Measurements from ENCODE around the gene RADIL.

The RADIL gene

DNA sequence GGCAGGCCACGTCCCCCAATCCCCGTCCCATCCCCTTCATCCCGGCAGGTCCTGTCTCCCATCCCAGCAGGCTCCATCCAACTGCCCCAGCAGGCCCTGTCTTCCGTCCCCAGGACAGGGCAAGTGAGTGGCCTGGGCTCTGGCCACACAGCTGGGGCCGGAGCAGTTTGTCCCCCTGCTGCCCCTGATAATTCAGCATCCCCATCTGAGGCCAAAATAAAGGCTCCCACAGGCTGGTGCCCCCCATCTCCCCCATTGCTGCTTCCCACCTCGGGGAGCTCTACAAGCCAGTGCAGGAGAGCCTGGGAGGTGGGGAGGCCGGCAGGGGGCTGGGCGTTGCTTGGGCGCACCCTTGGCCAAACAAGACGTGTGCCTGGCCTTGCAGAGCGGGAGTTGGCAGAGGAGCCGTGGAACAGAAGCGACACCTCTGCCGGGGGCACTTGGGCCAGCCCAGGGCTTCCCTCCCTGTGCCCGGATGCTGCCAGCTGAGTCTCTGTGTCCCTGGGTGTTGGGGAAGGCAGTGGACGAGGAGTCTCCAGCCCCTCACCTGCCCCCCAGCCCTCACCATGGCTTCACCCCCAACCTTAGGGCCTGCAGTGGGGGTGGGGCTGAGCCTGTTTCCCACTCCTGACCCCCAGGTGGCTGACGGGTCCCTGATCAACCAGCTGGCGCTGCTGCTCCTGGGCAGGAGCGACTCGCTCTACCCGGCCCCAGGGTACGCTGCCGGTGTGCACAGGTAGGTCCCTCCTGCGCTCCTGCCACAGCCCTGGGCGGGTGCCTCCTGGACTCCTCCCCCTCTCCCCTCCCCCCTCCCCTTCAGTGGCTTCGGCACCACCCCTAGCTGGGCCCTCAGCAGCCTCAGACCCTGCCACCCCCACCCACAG is 94.1 kb downstream of the RADIL start:
- TF ChIP-seq, protein P1, sequence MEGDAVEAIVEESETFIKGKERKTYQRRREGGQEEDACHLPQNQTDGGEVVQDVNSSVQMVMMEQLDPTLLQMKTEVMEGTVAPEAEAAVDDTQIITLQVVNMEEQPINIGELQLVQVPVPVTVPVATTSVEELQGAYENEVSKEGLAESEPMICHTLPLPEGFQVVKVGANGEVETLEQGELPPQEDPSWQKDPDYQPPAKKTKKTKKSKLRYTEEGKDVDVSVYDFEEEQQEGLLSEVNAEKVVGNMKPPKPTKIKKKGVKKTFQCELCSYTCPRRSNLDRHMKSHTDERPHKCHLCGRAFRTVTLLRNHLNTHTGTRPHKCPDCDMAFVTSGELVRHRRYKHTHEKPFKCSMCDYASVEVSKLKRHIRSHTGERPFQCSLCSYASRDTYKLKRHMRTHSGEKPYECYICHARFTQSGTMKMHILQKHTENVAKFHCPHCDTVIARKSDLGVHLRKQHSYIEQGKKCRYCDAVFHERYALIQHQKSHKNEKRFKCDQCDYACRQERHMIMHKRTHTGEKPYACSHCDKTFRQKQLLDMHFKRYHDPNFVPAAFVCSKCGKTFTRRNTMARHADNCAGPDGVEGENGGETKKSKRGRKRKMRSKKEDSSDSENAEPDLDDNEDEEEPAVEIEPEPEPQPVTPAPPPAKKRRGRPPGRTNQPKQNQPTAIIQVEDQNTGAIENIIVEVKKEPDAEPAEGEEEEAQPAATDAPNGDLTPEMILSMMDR (IDR thresholded peaks at IDR 0.05) = no peak

DNA sequence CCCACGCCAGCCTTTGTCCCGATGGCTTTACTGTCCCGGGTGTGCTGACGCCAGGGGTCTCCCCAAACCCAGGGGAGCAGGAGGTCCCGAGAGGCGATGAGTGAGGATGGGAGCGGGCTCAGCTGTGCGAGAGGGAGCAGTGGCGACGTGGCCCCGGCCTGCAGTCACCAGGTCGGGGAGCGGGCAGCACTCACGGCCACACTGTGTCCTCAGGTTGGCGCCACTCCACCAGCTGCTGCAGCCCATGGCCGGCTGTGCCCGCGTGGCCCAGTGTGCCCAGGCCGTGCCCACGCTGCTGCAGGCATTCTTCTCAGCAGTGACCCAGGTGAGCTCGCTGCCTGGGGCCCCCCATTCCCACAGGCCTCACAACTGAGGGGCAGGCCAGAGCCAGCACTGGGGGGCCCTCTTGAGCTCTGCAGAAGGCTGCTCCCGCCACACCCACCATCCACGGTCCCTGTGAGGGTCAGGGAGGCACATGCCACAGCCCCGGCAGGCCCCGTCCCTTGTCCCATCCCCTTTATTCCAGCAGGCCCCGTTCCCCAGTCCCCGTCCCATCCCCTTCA is 94.8 kb downstream of the RADIL start:
- TF ChIP-seq, protein P1 (IDR thresholded peaks at IDR 0.05) = no peak

DNA sequence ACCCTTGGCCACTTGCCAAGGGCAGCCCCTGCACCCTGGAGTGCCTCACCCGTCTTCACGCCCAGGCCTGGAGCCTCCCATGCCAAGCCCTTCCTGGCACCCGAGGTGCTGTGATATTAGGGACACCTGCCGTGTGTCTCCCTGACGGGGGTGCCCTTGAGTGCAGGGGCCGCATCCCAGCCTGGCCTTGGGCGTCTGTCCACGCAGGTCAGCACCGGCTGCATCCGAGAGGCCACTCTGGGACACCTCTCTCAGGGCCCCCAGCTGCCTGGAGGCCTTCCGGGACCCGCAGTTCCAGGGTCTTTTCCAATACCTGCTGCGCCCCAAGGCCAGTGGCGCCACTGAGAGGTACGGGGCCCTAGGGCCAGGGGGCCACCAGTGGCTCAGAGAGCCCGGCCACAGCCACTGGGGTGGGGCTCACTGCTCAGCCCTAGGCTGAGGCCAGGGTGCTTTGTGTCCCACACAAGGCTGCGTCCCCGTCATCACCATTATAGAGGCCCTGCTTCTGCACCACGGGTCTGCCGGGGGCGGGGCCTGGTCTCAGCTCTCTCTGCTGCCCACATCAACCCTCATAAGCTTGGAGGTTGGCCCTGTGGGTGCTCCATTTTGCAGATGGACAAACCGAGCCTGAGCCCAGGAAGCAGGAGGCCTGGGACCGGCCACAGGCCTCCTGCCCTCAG is 95.4 kb downstream of the RADIL start:
- TF ChIP-seq, protein P1 (IDR thresholded peaks at IDR 0.05) = no peak

DNA sequence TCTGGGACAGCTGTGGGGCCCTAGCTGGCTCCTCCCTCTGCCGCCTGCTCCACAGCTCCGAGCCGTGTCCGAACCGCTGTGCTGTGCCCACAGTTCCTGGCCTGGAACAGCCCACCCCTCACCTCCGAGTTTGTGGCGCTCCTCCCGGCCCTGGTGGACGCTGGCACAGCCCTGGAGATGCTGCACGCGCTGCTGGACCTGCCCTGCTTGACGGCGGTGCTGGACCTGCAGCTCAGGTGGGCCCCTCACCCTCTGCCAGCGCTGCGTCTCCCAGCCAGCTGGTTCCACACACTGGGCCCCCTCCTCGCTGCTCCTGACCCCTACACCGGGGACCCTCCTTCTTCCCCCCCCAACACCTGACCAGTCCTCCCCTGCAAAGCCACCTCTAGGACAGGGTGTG is 96.0 kb downstream of the RADIL start:
- TF ChIP-seq, protein P1 (IDR thresholded peaks at IDR 0.05) = no peak

DNA sequence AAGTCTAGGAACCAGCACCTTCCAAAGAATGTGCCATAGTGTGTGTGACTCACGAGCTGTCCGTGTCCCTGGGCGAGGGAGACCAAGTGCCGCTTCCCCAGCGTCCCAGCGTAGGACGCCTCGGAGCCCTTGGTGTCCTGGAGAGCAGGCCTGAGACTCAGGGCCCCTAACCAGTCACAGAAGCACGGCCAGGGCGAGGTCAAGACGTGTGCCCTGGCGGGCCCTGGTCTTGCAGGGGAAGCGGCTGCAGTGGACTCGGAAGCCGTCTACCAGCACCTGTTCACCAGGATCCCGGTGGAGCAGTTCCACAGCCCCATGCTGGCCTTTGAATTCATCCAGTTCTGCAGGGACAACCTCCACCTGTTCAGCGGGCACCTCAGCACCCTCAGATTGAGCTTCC is 97.5 kb downstream of the RADIL start:
- TF ChIP-seq, protein P1 (IDR thresholded peaks at IDR 0.05) = no peak

DNA sequence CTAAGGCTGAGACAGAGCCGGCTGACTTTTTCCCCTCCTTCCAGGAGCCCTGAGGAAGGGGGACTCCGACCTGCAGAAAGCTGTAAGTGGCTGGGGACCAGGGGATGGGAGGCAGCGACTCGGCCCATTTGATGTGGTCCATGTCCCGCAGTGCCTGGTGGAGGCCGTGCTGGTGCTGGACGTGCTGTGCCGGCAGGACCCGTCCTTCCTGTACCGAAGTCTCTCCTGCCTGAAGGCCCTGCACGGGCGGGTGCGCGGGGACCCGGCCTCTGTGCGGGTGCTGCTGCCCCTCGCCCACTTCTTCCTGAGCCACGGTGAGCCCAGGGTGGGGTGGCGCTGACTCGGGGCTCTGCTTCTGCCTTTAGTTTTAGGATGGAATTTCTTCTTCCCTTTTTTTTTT is 98.1 kb downstream of the RADIL start:
- TF ChIP-seq, protein P1 (IDR thresholded peaks at IDR 0.05) = no peak

DNA sequence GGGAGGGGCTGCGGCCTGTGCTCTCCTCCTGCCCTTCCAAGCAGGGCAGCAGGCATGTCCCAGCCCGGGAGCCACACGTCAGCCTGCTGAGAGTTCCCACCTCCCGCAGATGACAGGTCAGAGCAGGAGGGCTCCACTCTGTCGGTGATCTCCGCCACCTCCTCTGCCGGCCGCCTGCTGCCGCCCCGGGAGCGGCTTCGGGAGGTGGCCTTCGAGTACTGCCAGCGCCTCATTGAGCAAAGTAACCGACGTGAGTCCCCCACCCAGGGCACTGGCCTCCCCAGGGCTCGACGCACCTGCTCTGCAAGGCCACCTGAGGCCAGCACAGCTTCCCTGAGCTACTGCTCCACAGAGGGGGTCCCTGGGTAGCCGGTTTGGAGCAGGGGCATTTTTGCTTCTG is 98.7 kb downstream of the RADIL start:
- TF ChIP-seq, protein P1 (IDR thresholded peaks at IDR 0.05) = no peak

Measured in LNCAP (cell line).